ENCODE results near the gene PELI2.

The PELI2 gene

GRCh38 chr14:56211844-56212243 is 93.6 kb downstream of the PELI2 start:
- H2AFZ ChIP-seq (ENCODE audit: low read depth, low read length, severe bottlenecking) = no peak overlapping the region
- no peak overlapping the region for H3K9ac ChIP-seq (ENCODE audit: low read length)
- no peaks in the 10 kb centered on the region for H3F3A ChIP-seq (ENCODE audit: insufficient read depth)
- no peak overlapping the region for H3K4me3 ChIP-seq (ENCODE audit: insufficient read depth, low read length, poor library complexity, severe bottlenecking)
- TF ChIP-seq EZH2phosphoT487 (conservative IDR thresholded peaks at IDR 0.05; ENCODE audit: low read length) = no peak
- TF ChIP-seq, protein P1, sequence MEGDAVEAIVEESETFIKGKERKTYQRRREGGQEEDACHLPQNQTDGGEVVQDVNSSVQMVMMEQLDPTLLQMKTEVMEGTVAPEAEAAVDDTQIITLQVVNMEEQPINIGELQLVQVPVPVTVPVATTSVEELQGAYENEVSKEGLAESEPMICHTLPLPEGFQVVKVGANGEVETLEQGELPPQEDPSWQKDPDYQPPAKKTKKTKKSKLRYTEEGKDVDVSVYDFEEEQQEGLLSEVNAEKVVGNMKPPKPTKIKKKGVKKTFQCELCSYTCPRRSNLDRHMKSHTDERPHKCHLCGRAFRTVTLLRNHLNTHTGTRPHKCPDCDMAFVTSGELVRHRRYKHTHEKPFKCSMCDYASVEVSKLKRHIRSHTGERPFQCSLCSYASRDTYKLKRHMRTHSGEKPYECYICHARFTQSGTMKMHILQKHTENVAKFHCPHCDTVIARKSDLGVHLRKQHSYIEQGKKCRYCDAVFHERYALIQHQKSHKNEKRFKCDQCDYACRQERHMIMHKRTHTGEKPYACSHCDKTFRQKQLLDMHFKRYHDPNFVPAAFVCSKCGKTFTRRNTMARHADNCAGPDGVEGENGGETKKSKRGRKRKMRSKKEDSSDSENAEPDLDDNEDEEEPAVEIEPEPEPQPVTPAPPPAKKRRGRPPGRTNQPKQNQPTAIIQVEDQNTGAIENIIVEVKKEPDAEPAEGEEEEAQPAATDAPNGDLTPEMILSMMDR (IDR thresholded peaks at IDR 0.05; ENCODE audit: insufficient read depth, low read length, poor library complexity, severe bottlenecking) = no peak
- H3K27ac ChIP-seq (ENCODE audit: low read depth, low read length) = no peak overlapping the region
- no peaks in the 10 kb centered on the region for H3K36me3 ChIP-seq (ENCODE audit: low read length)
- no peaks in the 10 kb centered on the region for H3K27me3 ChIP-seq (ENCODE audit: low read length)
- no peaks in the 10 kb centered on the region for H3K9me3 ChIP-seq (ENCODE audit: insufficient read depth, low read length)
- H4K20me1 ChIP-seq (ENCODE audit: low read depth, low read length) = no peaks in the 10 kb centered on the region
- no peaks in the 10 kb centered on the region for H3K79me2 ChIP-seq (ENCODE audit: insufficient read depth, low read length)
- H3K4me2 ChIP-seq (ENCODE audit: low read depth, low read length, poor library complexity, severe bottlenecking) = no peak overlapping the region
- no peaks in the 10 kb centered on the region for H3K9me2 ChIP-seq (replicated peaks; ENCODE audit: insufficient read depth, low read length)

- no peaks in the 10 kb centered on the region for H3F3A ChIP-seq (ENCODE audit: insufficient read depth)
- TF ChIP-seq, protein P1 (IDR thresholded peaks at IDR 0.05; ENCODE audit: insufficient read depth, low read length, poor library complexity, severe bottlenecking) = no peak
- no peak for TF ChIP-seq EZH2phosphoT487 (conservative IDR thresholded peaks at IDR 0.05; ENCODE audit: low read length)
- H3K4me2 ChIP-seq (ENCODE audit: low read depth, low read length, poor library complexity, severe bottlenecking) = no peak overlapping the region
- no peak overlapping the region for H3K27ac ChIP-seq (ENCODE audit: low read depth, low read length)
- H3K79me2 ChIP-seq (ENCODE audit: insufficient read depth, low read length) = no peaks in the 10 kb centered on the region
- H3K9ac ChIP-seq (ENCODE audit: low read length) = no peak overlapping the region
- H3K27me3 ChIP-seq (ENCODE audit: low read length) = no peaks in the 10 kb centered on the region
- no peak overlapping the region for H3K4me3 ChIP-seq (ENCODE audit: insufficient read depth, low read length, poor library complexity, severe bottlenecking)
- no peaks in the 10 kb centered on the region for H3K9me3 ChIP-seq (ENCODE audit: insufficient read depth, low read length)
- no peak overlapping the region for H2AFZ ChIP-seq (ENCODE audit: low read depth, low read length, severe bottlenecking)
- no peaks in the 10 kb centered on the region for H3K9me2 ChIP-seq (replicated peaks; ENCODE audit: insufficient read depth, low read length)
- H4K20me1 ChIP-seq (ENCODE audit: low read depth, low read length) = no peaks in the 10 kb centered on the region
- no peaks in the 10 kb centered on the region for H3K36me3 ChIP-seq (ENCODE audit: low read length)
Observed at GRCh38 chr14:56212521-56212920, 94.3 kb downstream of the PELI2 start.

GRCh38 chr14:56213306-56213705 is 95.1 kb downstream of the PELI2 start:
- no peak overlapping the region for H3K9ac ChIP-seq (ENCODE audit: low read length)
- H3K4me3 ChIP-seq (ENCODE audit: insufficient read depth, low read length, poor library complexity, severe bottlenecking) = no peak overlapping the region
- no peaks in the 10 kb centered on the region for H3K9me3 ChIP-seq (ENCODE audit: insufficient read depth, low read length)
- H3F3A ChIP-seq (ENCODE audit: insufficient read depth) = no peaks in the 10 kb centered on the region
- no peak overlapping the region for H3K4me2 ChIP-seq (ENCODE audit: low read depth, low read length, poor library complexity, severe bottlenecking)
- no peaks in the 10 kb centered on the region for H3K36me3 ChIP-seq (ENCODE audit: low read length)
- H3K79me2 ChIP-seq (ENCODE audit: insufficient read depth, low read length) = no peaks in the 10 kb centered on the region
- no peak overlapping the region for H3K27ac ChIP-seq (ENCODE audit: low read depth, low read length)
- H3K27me3 ChIP-seq (ENCODE audit: low read length) = no peaks in the 10 kb centered on the region
- no peak overlapping the region for H2AFZ ChIP-seq (ENCODE audit: low read depth, low read length, severe bottlenecking)
- no peak for TF ChIP-seq EZH2phosphoT487 (conservative IDR thresholded peaks at IDR 0.05; ENCODE audit: low read length)
- TF ChIP-seq, protein P1 (IDR thresholded peaks at IDR 0.05; ENCODE audit: insufficient read depth, low read length, poor library complexity, severe bottlenecking) = no peak
- no peaks in the 10 kb centered on the region for H4K20me1 ChIP-seq (ENCODE audit: low read depth, low read length)
- H3K9me2 ChIP-seq (replicated peaks; ENCODE audit: insufficient read depth, low read length) = no peaks in the 10 kb centered on the region

Measured in SU-DHL-6 (cell line).